Measurements from ENCODE around the gene HRH3.

HRH3 gene

DNA sequence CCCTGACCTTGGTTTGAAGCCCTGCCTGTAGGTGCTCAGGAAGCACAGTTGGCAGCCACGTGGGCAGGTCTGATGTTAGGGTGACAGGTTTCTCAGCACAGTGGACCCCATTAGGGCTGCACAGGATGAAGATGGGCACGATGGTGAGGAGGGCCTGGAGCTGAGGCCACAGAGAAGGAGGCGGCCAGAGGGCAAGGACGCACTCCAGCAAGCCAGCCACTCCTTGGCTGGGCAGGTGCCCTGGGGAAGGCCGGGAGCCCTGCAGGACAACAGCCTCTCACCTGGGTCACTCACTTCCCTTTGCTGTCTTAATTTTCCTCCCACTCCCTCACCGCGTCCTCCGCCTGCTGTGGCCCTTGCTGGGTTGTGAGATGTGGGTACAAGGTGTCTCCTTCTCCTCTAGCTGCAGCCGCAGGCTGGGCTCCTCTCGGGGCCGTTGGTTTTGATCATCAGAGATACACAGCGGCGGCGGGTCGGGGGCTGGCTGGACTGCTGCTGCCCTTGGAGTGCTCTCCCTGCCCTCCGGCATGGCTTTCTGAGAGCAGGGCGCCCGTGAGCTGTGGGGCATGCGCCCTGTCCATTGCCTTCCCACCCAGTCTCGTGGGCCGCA, 23.9 kb upstream of the HRH3 start:
- H2BK5ac ChIP-seq (ENCODE audit: low read length): no peak overlapping the region
- H3K36me3 ChIP-seq (ENCODE audit: control insufficient read depth, insufficient read depth, low read length): peaks cover 1% of the 10 kb centered on the region
- H3K23ac ChIP-seq (ENCODE audit: low read length): no peak overlapping the region
- H3K9ac ChIP-seq (ENCODE audit: low read length): no peak overlapping the region
- H2AK5ac ChIP-seq (ENCODE audit: low read length): no peak overlapping the region
- no peak overlapping the region for H3K4ac ChIP-seq (ENCODE audit: low read depth, low read length)
- H4K8ac ChIP-seq (ENCODE audit: low read depth, low read length): no peak overlapping the region
- no peak overlapping the region for H2BK15ac ChIP-seq (replicated peaks; ENCODE audit: low read depth)
- H4K5ac ChIP-seq (ENCODE audit: low read length): no peak overlapping the region
- no peak for DNase-seq
- peaks cover 33% of the 10 kb centered on the region for H3K79me2 ChIP-seq (ENCODE audit: control insufficient read depth, insufficient read depth, low read length)
- H3K27ac ChIP-seq (ENCODE audit: low read depth, low read length): no peak overlapping the region
- no peak overlapping the region for H3K18ac ChIP-seq (ENCODE audit: low read length)
- H3K27me3 ChIP-seq (ENCODE audit: insufficient read depth, low read length, poor library complexity): no peaks in the 10 kb centered on the region
- no peak overlapping the region for H3K56ac ChIP-seq (ENCODE audit: low read length)
- H2BK120ac ChIP-seq (ENCODE audit: low read depth, low read length): no peak overlapping the region
- H3K4me1 ChIP-seq (ENCODE audit: control insufficient read depth, low read depth, low read length): no peaks in the 10 kb centered on the region
- no peak overlapping the region for H3K4me2 ChIP-seq (ENCODE audit: low read length)
- no CpG with 5 or more reads among the region's 21 CpGs for WGBS (ENCODE audit: extremely low coverage, insufficient coverage, low lambda C conversion rate)
- no peak overlapping the region for H3K4me3 ChIP-seq (ENCODE audit: low read length)
- H3K79me1 ChIP-seq (ENCODE audit: low read length): peaks cover 31% of the 10 kb centered on the region

DNA sequence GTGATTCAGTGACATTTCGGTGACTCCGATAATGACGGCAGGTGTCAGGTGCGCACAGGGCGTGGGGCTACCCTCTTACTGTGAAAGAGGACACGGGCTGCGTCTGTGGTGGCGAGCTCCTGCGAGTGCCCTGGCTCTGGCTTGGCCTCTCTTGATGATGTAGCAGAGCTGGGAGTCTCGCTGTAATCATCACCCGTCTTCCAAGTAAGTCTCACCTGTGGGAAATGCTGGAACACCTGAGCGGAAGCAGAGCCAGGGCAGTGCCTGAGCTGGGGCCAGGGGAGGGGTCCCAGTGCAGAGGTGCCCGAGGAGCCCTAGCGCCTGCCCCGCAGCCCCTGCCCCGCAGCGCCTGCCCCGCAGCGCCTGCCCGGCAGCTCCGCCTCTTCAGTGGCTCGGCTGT, 23.0 kb upstream of the HRH3 start:
- Histone ChIP-seq H3K9ac (ENCODE audit: low read length) (no peak overlapping the region), H2BK5ac (ENCODE audit: low read length) (no peak overlapping the region), H3K79me1 (ENCODE audit: low read length) (peaks cover 29% of the 10 kb centered on the region), H4K5ac (ENCODE audit: low read length) (no peak overlapping the region), H4K8ac (ENCODE audit: low read depth, low read length) (no peak overlapping the region), H3K4ac (ENCODE audit: low read depth, low read length) (no peak overlapping the region), H3K23ac (ENCODE audit: low read length) (no peak overlapping the region), H2AK5ac (ENCODE audit: low read length) (no peak overlapping the region), H3K27me3 (ENCODE audit: insufficient read depth, low read length, poor library complexity) (no peaks in the 10 kb centered on the region), H3K4me2 (ENCODE audit: low read length) (no peak overlapping the region), H3K27ac (ENCODE audit: low read depth, low read length) (no peak overlapping the region), H3K36me3 (ENCODE audit: control insufficient read depth, insufficient read depth, low read length) (peaks cover 1% of the 10 kb centered on the region), H2BK120ac (ENCODE audit: low read depth, low read length) (no peak overlapping the region), H3K4me3 (ENCODE audit: low read length) (no peak overlapping the region), H3K56ac (ENCODE audit: low read length) (no peak overlapping the region), H2BK15ac (replicated peaks; ENCODE audit: low read depth) (no peak overlapping the region), H3K79me2 (ENCODE audit: control insufficient read depth, insufficient read depth, low read length) (peaks cover 29% of the 10 kb centered on the region), H3K4me1 (ENCODE audit: control insufficient read depth, low read depth, low read length) (no peaks in the 10 kb centered on the region), H3K18ac (ENCODE audit: low read length) (no peak overlapping the region)
- WGBS (ENCODE audit: extremely low coverage, insufficient coverage, low lambda C conversion rate): no CpG with 5 or more reads among the region's 22 CpGs
- no peak for DNase-seq

DNA sequence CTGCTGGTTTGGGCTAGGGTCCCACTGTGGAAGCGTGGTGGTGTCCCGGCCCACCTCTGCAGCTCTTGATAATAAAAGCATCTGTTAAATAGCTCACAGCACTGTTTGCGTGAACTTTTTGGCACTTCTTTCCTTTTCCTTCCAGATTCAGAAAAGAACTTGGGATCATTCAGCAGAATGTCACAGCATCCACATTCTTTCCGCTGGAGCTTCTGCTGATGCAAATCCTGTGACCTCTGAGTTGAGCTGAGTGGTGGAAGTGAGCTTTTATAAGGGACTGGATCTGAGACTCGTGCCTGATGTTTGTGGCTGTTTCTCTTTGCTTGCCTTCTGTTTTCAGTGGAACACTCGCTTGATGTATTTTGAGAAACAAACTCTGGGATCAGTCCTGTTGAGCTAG, 22.1 kb upstream of the HRH3 start:
- no CpG with 5 or more reads among the region's 6 CpGs for WGBS (ENCODE audit: extremely low coverage, insufficient coverage, low lambda C conversion rate)
- no peak overlapping the region for H3K4me2 ChIP-seq (ENCODE audit: low read length)
- no peak overlapping the region for H2BK5ac ChIP-seq (ENCODE audit: low read length)
- no peaks in the 10 kb centered on the region for H3K27me3 ChIP-seq (ENCODE audit: insufficient read depth, low read length, poor library complexity)
- no peak overlapping the region for H4K5ac ChIP-seq (ENCODE audit: low read length)
- H3K79me1 ChIP-seq (ENCODE audit: low read length): peaks cover 27% of the 10 kb centered on the region
- H2BK15ac ChIP-seq (replicated peaks; ENCODE audit: low read depth): no peak overlapping the region
- no peak overlapping the region for H3K18ac ChIP-seq (ENCODE audit: low read length)
- no peak overlapping the region for H4K8ac ChIP-seq (ENCODE audit: low read depth, low read length)
- no peak overlapping the region for H3K4me3 ChIP-seq (ENCODE audit: low read length)
- no peak overlapping the region for H3K23ac ChIP-seq (ENCODE audit: low read length)
- no peak overlapping the region for H3K9ac ChIP-seq (ENCODE audit: low read length)
- no peak overlapping the region for H2BK120ac ChIP-seq (ENCODE audit: low read depth, low read length)
- DNase-seq: no peak
- H2AK5ac ChIP-seq (ENCODE audit: low read length): no peak overlapping the region
- peaks cover 27% of the 10 kb centered on the region for H3K79me2 ChIP-seq (ENCODE audit: control insufficient read depth, insufficient read depth, low read length)
- no peaks in the 10 kb centered on the region for H3K4me1 ChIP-seq (ENCODE audit: control insufficient read depth, low read depth, low read length)
- no peak overlapping the region for H3K4ac ChIP-seq (ENCODE audit: low read depth, low read length)
- H3K27ac ChIP-seq (ENCODE audit: low read depth, low read length): no peak overlapping the region
- H3K36me3 ChIP-seq (ENCODE audit: control insufficient read depth, insufficient read depth, low read length): peaks cover 1% of the 10 kb centered on the region
- no peak overlapping the region for H3K56ac ChIP-seq (ENCODE audit: low read length)

DNA sequence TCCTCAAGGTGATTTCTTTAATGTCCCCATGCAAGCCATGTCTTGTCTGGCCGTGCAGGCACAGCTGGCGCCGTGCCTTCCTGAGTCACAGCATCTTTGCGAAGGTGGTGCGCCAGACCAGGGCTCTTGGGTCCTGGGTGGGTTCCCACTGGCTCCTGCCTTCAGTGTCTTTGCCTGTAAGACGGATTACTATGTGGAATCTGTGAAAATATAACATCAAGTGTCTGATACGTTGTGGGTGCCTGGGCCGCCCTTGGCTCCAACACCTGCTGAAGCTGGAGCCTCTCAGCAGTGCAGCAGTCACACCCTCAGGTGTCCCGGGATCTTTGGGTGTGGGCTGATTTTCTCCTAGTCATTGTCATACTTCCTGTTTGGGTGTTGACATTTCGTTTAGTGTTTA, 21.4 kb upstream of the HRH3 start:
- H3K18ac ChIP-seq (ENCODE audit: low read length): no peak overlapping the region
- H2BK15ac ChIP-seq (replicated peaks; ENCODE audit: low read depth): no peak overlapping the region
- peaks cover 1% of the 10 kb centered on the region for H3K36me3 ChIP-seq (ENCODE audit: control insufficient read depth, insufficient read depth, low read length)
- peaks cover 25% of the 10 kb centered on the region for H3K79me1 ChIP-seq (ENCODE audit: low read length)
- H3K27ac ChIP-seq (ENCODE audit: low read depth, low read length): no peak overlapping the region
- H2AK5ac ChIP-seq (ENCODE audit: low read length): no peak overlapping the region
- no peaks in the 10 kb centered on the region for H3K4me1 ChIP-seq (ENCODE audit: control insufficient read depth, low read depth, low read length)
- no peak overlapping the region for H3K4ac ChIP-seq (ENCODE audit: low read depth, low read length)
- no peaks in the 10 kb centered on the region for H3K27me3 ChIP-seq (ENCODE audit: insufficient read depth, low read length, poor library complexity)
- no peak overlapping the region for H3K56ac ChIP-seq (ENCODE audit: low read length)
- no peak overlapping the region for H2BK120ac ChIP-seq (ENCODE audit: low read depth, low read length)
- H3K4me2 ChIP-seq (ENCODE audit: low read length): no peak overlapping the region
- WGBS (ENCODE audit: extremely low coverage, insufficient coverage, low lambda C conversion rate): no CpG with 5 or more reads among the region's 10 CpGs
- no peak overlapping the region for H3K23ac ChIP-seq (ENCODE audit: low read length)
- no peak overlapping the region for H3K9ac ChIP-seq (ENCODE audit: low read length)
- H4K5ac ChIP-seq (ENCODE audit: low read length): no peak overlapping the region
- no peak overlapping the region for H2BK5ac ChIP-seq (ENCODE audit: low read length)
- no peak for DNase-seq
- peaks cover 26% of the 10 kb centered on the region for H3K79me2 ChIP-seq (ENCODE audit: control insufficient read depth, insufficient read depth, low read length)
- no peak overlapping the region for H3K4me3 ChIP-seq (ENCODE audit: low read length)
- H4K8ac ChIP-seq (ENCODE audit: low read depth, low read length): no peak overlapping the region

DNA sequence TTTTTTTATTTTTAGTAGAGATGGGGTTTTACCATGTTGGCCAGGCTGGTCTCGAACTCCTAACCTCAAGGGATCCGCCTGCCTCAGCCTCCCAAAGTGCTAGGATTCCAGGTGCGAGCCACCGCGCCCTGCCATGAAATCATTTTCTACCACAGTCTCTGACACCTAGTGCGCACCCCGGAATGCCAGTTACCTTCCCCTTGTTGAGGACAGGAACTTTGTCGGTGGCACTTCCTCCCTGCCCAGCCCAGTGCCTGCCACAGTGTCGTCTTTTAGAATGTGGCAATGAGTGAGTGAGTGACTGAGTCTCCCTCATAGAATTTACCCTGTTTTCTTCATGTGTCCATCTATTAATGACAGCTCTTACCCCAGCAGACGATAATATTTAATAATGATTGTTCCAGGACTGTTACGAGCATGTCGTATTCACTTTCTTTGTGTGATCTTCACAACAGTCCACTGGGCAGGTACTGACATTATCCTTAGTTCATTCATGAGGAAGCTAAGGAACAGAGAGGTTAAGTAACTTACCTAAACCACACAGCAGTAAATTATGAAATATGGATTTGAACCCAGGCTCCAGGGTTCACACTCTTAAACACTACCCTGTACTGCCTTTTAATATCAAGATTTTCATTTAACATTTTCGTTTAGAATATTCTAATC, 20.1 kb upstream of the HRH3 start:
- H4K8ac ChIP-seq (ENCODE audit: low read depth, low read length): no peak overlapping the region
- H3K4me2 ChIP-seq (ENCODE audit: low read length): no peak overlapping the region
- H2BK5ac ChIP-seq (ENCODE audit: low read length): no peak overlapping the region
- peaks cover 20% of the 10 kb centered on the region for H3K79me1 ChIP-seq (ENCODE audit: low read length)
- no peaks in the 10 kb centered on the region for H3K27me3 ChIP-seq (ENCODE audit: insufficient read depth, low read length, poor library complexity)
- no peak for DNase-seq
- H2BK120ac ChIP-seq (ENCODE audit: low read depth, low read length): no peak overlapping the region
- no peak overlapping the region for H3K4me3 ChIP-seq (ENCODE audit: low read length)
- H3K18ac ChIP-seq (ENCODE audit: low read length): no peak overlapping the region
- no peak overlapping the region for H3K9ac ChIP-seq (ENCODE audit: low read length)
- no peak overlapping the region for H3K56ac ChIP-seq (ENCODE audit: low read length)
- no peak overlapping the region for H2BK15ac ChIP-seq (replicated peaks; ENCODE audit: low read depth)
- no peak overlapping the region for H4K5ac ChIP-seq (ENCODE audit: low read length)
- no peak overlapping the region for H3K4ac ChIP-seq (ENCODE audit: low read depth, low read length)
- no CpG with 5 or more reads among the region's 13 CpGs for WGBS (ENCODE audit: extremely low coverage, insufficient coverage, low lambda C conversion rate)
- no peaks in the 10 kb centered on the region for H3K4me1 ChIP-seq (ENCODE audit: control insufficient read depth, low read depth, low read length)
- H3K27ac ChIP-seq (ENCODE audit: low read depth, low read length): no peak overlapping the region
- no peak overlapping the region for H3K23ac ChIP-seq (ENCODE audit: low read length)
- peaks cover 23% of the 10 kb centered on the region for H3K79me2 ChIP-seq (ENCODE audit: control insufficient read depth, insufficient read depth, low read length)
- peaks cover 1% of the 10 kb centered on the region for H3K36me3 ChIP-seq (ENCODE audit: control insufficient read depth, insufficient read depth, low read length)
- no peak overlapping the region for H2AK5ac ChIP-seq (ENCODE audit: low read length)
